GM23338 (cell line): ENCODE data around the gene SLC38A9. TPM values are rescaled to one million over a fixed set of nuclear protein-coding genes. Genes with fewer than 3 reads are reported as not detected.

Experiments
- ATAC-seq: fragments of 200-7000 bp; cut with Tn5 transposase; 3 replicates; pipeline ENCODE4 v1.9.1; 2020
- DNase-seq: peaks from one replicate; pipeline ENCODE4 v3.0.0-alpha.2; 2015; ENCODE audit warnings: low spot score
- H2AFZ ChIP-seq: fragments of 200-600 bp; sonication (generic); 2 replicates; pipeline ENCODE4 v1.8.0; 2016; ENCODE audit warnings: antibody characterized with exemption, mild to moderate bottlenecking, moderate library complexity
- H3F3A ChIP-seq: fragments of 200-600 bp; sonication (generic); replicated peaks from 2 replicates; pipeline ENCODE4 v1.8.0; 2017; ENCODE audit warnings: antibody characterized with exemption, mixed run types, low read depth
- H3K27ac ChIP-seq: fragments of 200-600 bp; sonication (generic); 2 replicates; pipeline ENCODE4 v1.6.1; 2016; ENCODE audit warnings: low read depth
- H3K27me3 ChIP-seq: fragments of 200-600 bp; sonication (generic); 2 replicates; pipeline ENCODE4 v1.8.0; 2016; ENCODE audit warnings: mild to moderate bottlenecking, mixed run types, moderate library complexity; ENCODE audit not compliant: insufficient read depth
- H3K36me3 ChIP-seq: fragments of 200-600 bp; sonication (generic); 2 replicates; pipeline ENCODE4 v1.8.0; 2016; ENCODE audit warnings: mild to moderate bottlenecking; ENCODE audit not compliant: insufficient read depth
- H3K4me1 ChIP-seq: fragments of 200-600 bp; sonication (generic); 2 replicates; pipeline ENCODE4 v1.8.0; 2016; ENCODE audit warnings: mild to moderate bottlenecking, moderate library complexity; ENCODE audit not compliant: insufficient read depth
- H3K4me2 ChIP-seq: fragments of 200-600 bp; sonication (generic); 2 replicates; pipeline ENCODE4 v1.7.1; 2017; ENCODE audit warnings: mixed run types
- H3K4me3 ChIP-seq: fragments of 200-600 bp; sonication (generic); 2 replicates; pipeline ENCODE4 v1.6.1; 2016; ENCODE audit warnings: mixed run types
- H3K79me2 ChIP-seq: fragments of 200-600 bp; sonication (generic); replicated peaks from 2 replicates; pipeline ENCODE4 v1.8.0; 2017; ENCODE audit warnings: mild to moderate bottlenecking; ENCODE audit not compliant: insufficient read depth
- H3K9me2 ChIP-seq: fragments of 200-600 bp; sonication (generic); 2 replicates; pipeline ENCODE4 v1.8.0; 2017; ENCODE audit not compliant: insufficient read depth
- H4K20me1 ChIP-seq: fragments of 200-600 bp; sonication (generic); replicated peaks from 2 replicates; pipeline ENCODE4 v1.8.0; 2017; ENCODE audit warnings: mild to moderate bottlenecking; ENCODE audit not compliant: insufficient read depth
- H3K27ac Mint-ChIP-seq: 2 replicates; pipeline ENCODE4 v1.8.0; 2020; ENCODE audit warnings: inconsistent platforms, mild to moderate bottlenecking, moderate library complexity, mixed read lengths
- H3K27me3 Mint-ChIP-seq: 3 replicates; pipeline ENCODE4 v1.8.0; 2022; ENCODE audit warnings: low read depth, mild to moderate bottlenecking, moderate library complexity, mixed read lengths, inconsistent platforms; ENCODE audit not compliant: insufficient read depth, poor library complexity
- H3K36me3 Mint-ChIP-seq: 3 replicates; pipeline ENCODE4 v1.8.0; 2021; ENCODE audit warnings: low read depth, mild to moderate bottlenecking, inconsistent platforms, moderate library complexity, mixed read lengths
- H3K4me1 Mint-ChIP-seq: 3 replicates; pipeline ENCODE4 v1.8.0; 2020; ENCODE audit warnings: mild to moderate bottlenecking, inconsistent platforms, mixed read lengths
- H3K4me3 Mint-ChIP-seq: 3 replicates; pipeline ENCODE4 v1.8.0; 2021; ENCODE audit warnings: moderate library complexity, mild to moderate bottlenecking, inconsistent platforms, mixed read lengths
- H3K9me3 Mint-ChIP-seq: 3 replicates; pipeline ENCODE4 v1.8.0; 2020; ENCODE audit warnings: moderate library complexity, mild to moderate bottlenecking, inconsistent platforms, mixed read lengths
- CTCF ChIP-seq, 2 experiments: fragments of 200-600 bp in 1 of 2; sonication (generic) in 1 of 2; conservative IDR thresholded peaks; 2 replicates each; pipeline versions ENCODE4 v1.5.1 to v1.6.1; 2016 to 2017; ENCODE audit warnings: antibody characterized with exemption in 2 of 2, low read depth in 2 of 2, mild to moderate bottlenecking in 2 of 2, moderate library complexity in 1 of 2
- ETS1 ChIP-seq: IDR thresholded peaks from 2 replicates; pipeline ENCODE4 v1.6.1; 2016; ENCODE audit warnings: antibody characterized with exemption
- EZH2 ChIP-seq: fragments of 200-600 bp; sonication (generic); IDR thresholded peaks from one replicate; pipeline ENCODE4 v1.8.0; 2017; ENCODE audit warnings: antibody characterized with exemption, mild to moderate bottlenecking, low read depth; ENCODE audit not compliant: unreplicated experiment
- EZH2phosphoT487 ChIP-seq: fragments of 200-600 bp; sonication (generic); IDR thresholded peaks from one replicate; pipeline ENCODE4 v1.8.1; 2018; ENCODE audit warnings: antibody characterized with exemption; ENCODE audit not compliant: unreplicated experiment
- JUNB ChIP-seq: IDR thresholded peaks from one replicate; pipeline ENCODE4 v1.6.1; 2016; ENCODE audit warnings: antibody characterized with exemption; ENCODE audit not compliant: unreplicated experiment
- NANOG ChIP-seq: IDR thresholded peaks from 2 replicates; pipeline ENCODE4 v1.6.1; 2016; ENCODE audit warnings: antibody characterized with exemption, borderline replicate concordance
- POLR2AphosphoS5 ChIP-seq: IDR thresholded peaks from 2 replicates; pipeline ENCODE4 v1.6.1; 2016; ENCODE audit warnings: antibody characterized with exemption, low read depth
- STAT1 ChIP-seq: IDR thresholded peaks from one replicate; pipeline ENCODE4 v1.6.1; 2016; ENCODE audit warnings: antibody characterized with exemption; ENCODE audit not compliant: unreplicated experiment
- ZNF114 ChIP-seq: fragments of 250-450 bp; sonication (Bioruptor Pico); IDR thresholded peaks from 2 replicates; pipeline ENCODE4 v1.5.0; 2020; ENCODE audit warnings: mild to moderate bottlenecking, moderate library complexity
- ZNF331 ChIP-seq: fragments of 250-450 bp; sonication (Bioruptor Pico); IDR thresholded peaks from 2 replicates; pipeline ENCODE4 v1.5.0; 2020; ENCODE audit warnings: low read depth, mild to moderate bottlenecking, moderate library complexity
- polyA plus RNA-seq: library from polyadenylated mRNA; unstranded; fragments of >200 nt; fragmentation: Nextera tagmentation; extraction: Ambion mirVana; gene quantifications from 2 replicates; pipeline ENCODE4 v1.2.1, GENCODE V29; 2016
- total RNA-seq: library from RNA; depleted of rRNA; stranded (reverse); fragments of >200 nt; shearing (Covaris generic); gene quantifications from 2 replicates; pipeline ENCODE4 v1.2.3, GENCODE V29; 2014
- TF ChIP-seq, protein P1 (sequence below): fragments of 250-450 bp; sonication (Bioruptor Pico); IDR thresholded peaks from 2 replicates; pipeline ENCODE4 v1.5.0; 2020; ENCODE audit warnings: mild to moderate bottlenecking, moderate library complexity

Gene SLC38A9
- total and polyA plus RNA-seq, 2 experiments from 2014 or later: 30.8 to 64.8 TPM

DNA sequence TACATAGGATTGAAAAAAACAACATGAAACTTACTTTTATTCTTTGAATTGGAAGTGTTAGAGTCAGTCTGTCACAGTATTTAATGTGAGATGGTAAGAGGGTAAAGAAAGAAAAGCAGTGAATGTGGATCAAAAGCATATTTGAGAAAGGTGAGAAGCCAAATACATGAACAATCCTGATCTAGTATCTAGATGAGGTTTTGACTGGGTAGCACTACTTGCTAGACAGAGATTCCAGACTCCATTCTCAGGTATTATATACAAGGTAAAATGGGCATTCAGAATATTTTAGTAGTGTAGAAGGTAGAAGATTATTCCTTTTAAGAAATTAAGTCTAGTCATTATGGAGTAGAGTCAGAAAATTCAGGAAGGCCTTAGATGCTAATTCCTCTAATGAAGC is 62.2 kb downstream of the SLC38A9 start (continued):
- TF ChIP-seq CTCF (conservative IDR thresholded peaks at IDR 0.05; ENCODE audit: low read depth in 2 of 2): no peak
- no peak for TF ChIP-seq ETS1
- TF ChIP-seq ZNF114 (CRISPR knock-in tag): no peak
- no peak for TF ChIP-seq JUNB
- no peak for TF ChIP-seq ZNF331 (CRISPR knock-in tag)
- TF ChIP-seq EZH2phosphoT487: no peak
- TF ChIP-seq NANOG: no peak
- no peak for TF ChIP-seq POLR2AphosphoS5
- TF ChIP-seq STAT1: no peak

DNA sequence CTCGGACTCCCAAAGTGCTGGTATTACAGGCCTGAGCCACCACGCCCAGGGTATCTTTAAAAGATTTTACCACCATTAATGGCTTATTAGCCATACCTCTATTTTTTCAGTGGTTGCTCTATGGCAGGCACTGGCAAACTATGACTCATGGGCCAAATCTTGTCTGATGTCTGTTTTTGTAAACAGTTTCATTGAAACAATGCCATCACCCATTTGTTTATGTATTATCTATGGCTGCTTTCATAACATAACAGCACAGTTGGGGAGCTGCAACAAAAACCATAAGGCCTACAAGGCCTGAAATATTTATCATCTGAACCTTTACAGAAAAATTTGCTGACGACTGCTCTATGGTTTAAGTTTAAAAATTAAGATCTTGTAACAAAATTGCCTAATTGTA is 66.8 kb downstream of the SLC38A9 start:
- peaks cover 12% of the 10 kb centered on the region; the same call in 2 of the 3 replicates for H3K4me1 Mint-ChIP-seq
- H3K27ac ChIP-seq: peak overlapping the region; percentile 2; the same call in 1 of the 2 replicates
- TF ChIP-seq CTCF (conservative IDR thresholded peaks at IDR 0.05; ENCODE audit: low read depth in 2 of 2) (no peak), ZNF331 (CRISPR knock-in tag) (no peak), POLR2AphosphoS5 (no peak), ZNF114 (CRISPR knock-in tag) (no peak), EZH2 (no peak)
- TF ChIP-seq, protein P1, sequence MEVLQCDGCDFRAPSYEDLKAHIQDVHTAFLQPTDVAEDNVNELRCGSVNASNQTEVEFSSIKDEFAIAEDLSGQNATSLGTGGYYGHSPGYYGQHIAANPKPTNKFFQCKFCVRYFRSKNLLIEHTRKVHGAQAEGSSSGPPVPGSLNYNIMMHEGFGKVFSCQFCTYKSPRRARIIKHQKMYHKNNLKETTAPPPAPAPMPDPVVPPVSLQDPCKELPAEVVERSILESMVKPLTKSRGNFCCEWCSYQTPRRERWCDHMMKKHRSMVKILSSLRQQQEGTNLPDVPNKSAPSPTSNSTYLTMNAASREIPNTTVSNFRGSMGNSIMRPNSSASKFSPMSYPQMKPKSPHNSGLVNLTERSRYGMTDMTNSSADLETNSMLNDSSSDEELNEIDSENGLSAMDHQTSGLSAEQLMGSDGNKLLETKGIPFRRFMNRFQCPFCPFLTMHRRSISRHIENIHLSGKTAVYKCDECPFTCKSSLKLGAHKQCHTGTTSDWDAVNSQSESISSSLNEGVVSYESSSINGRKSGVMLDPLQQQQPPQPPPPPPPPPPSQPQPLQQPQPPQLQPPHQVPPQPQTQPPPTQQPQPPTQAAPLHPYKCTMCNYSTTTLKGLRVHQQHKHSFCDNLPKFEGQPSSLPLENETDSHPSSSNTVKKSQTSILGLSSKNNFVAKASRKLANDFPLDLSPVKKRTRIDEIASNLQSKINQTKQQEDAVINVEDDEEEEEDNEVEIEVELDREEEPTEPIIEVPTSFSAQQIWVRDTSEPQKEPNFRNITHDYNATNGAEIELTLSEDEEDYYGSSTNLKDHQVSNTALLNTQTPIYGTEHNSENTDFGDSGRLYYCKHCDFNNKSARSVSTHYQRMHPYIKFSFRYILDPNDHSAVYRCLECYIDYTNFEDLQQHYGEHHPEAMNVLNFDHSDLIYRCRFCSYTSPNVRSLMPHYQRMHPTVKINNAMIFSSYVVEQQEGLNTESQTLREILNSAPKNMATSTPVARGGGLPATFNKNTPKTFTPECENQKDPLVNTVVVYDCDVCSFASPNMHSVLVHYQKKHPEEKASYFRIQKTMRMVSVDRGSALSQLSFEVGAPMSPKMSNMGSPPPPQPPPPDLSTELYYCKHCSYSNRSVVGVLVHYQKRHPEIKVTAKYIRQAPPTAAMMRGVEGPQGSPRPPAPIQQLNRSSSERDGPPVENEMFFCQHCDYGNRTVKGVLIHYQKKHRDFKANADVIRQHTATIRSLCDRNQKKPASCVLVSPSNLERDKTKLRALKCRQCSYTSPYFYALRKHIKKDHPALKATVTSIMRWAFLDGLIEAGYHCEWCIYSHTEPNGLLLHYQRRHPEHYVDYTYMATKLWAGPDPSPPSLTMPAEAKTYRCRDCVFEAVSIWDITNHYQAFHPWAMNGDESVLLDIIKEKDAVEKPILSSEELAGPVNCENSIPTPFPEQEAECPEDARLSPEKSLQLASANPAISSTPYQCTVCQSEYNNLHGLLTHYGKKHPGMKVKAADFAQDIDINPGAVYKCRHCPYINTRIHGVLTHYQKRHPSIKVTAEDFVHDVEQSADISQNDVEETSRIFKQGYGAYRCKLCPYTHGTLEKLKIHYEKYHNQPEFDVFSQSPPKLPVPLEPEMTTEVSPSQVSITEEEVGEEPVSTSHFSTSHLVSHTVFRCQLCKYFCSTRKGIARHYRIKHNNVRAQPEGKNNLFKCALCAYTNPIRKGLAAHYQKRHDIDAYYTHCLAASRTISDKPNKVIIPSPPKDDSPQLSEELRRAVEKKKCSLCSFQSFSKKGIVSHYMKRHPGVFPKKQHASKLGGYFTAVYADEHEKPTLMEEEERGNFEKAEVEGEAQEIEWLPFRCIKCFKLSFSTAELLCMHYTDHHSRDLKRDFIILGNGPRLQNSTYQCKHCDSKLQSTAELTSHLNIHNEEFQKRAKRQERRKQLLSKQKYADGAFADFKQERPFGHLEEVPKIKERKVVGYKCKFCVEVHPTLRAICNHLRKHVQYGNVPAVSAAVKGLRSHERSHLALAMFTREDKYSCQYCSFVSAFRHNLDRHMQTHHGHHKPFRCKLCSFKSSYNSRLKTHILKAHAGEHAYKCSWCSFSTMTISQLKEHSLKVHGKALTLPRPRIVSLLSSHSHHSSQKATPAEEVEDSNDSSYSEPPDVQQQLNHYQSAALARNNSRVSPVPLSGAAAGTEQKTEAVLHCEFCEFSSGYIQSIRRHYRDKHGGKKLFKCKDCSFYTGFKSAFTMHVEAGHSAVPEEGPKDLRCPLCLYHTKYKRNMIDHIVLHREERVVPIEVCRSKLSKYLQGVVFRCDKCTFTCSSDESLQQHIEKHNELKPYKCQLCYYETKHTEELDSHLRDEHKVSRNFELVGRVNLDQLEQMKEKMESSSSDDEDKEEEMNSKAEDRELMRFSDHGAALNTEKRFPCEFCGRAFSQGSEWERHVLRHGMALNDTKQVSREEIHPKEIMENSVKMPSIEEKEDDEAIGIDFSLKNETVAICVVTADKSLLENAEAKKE (CRISPR knock-in tag): no peak

More for the DNA sequence above, 66.8 kb downstream of the SLC38A9 start:
- Histone ChIP-seq H3K36me3 (no peaks in the 10 kb centered on the region), H3K4me2 (no peak overlapping the region), H3K4me3 (no peak overlapping the region), H3F3A (no peaks in the 10 kb centered on the region), H3K79me2 (no peaks in the 10 kb centered on the region), H3K27me3 (no peaks in the 10 kb centered on the region), H4K20me1 (no peaks in the 10 kb centered on the region), H2AFZ (no peak overlapping the region), H3K9me2 (no peaks in the 10 kb centered on the region), H3K4me1 (peaks cover 5% of the 10 kb centered on the region; the same call in 1 of the 2 replicates)
- Mint-ChIP-seq H3K27ac (no peak overlapping the region), H3K27me3 (no peaks in the 10 kb centered on the region), H3K36me3 (peaks cover 42% of the 10 kb centered on the region), H3K4me3 (no peak overlapping the region), H3K9me3 (no peaks in the 10 kb centered on the region)
- ATAC-seq (no peak), DNase-seq (no peak)
